HG03064 (cell line): ENCODE measurements around the gene GGTA1.
"Not testable (repeated sequence)": the region's sequence is repeated elsewhere in the genome, so short reads cannot be mapped to it uniquely, and the experiment has no call there.

ENCODE experiments used
- ATAC-seq: cut with Tn5 transposase; IDR thresholded peaks from one replicate; pipeline ENCODE4 v1.9.1; 2021; ENCODE audit warnings: low read depth; ENCODE audit not compliant: unreplicated experiment

The GGTA1 gene

DNA sequence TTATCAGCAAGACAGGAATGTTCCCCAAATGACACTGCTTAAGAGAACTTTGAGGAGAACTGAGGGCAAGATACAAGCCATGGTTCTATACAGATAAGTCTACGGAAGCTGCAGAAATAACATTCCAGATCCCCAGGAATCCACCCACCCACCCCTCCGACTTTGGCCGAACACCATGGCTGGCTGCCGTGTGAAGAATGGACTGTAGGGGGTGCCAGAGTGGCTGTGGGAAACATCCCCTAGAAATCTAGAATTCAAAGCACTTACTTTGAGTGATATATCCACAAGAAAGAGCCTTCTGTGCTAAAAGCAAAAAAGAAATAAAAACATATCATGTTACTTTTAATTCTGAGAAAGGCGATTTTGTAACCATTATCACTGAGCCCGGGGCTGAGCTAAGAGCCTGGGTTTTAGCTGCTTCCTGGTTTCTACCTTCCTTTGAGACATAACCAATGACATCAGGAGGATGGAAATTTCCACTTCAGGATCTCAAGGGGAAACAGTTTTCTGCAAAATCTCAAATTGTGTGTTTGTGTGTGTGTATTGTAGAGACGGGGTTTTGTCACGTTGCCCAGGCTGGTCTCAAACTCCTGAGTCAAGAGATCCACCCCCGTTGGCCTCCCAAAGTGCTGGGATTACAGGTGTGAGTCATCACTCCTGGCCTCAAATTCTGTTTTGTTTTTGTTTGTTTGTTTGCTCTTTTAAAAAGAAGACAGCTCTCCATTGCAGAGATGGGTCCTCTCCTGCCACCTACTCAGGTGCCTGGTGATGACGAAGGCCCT is 36.4 kb downstream of the GGTA1 start:
- ATAC-seq = no peak

DNA sequence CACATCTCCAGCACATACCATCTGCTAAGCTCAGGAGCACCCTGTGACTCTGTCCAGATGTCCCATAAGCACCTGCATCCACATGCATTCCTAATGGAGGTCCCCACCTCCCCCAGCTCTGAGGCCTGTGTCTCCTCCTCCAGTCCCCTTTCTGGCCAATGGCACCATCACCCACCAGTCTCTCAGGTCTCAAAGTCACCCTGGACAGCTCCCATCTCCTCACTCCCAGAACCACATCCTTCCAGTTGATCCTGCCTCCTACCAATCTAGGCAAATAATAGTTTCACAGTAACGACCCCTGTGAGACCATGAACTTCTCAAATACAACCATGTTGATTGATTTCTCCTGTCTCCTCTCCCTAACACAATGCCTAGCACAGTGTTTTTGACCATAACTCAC is 40.1 kb downstream of the GGTA1 start:
- ATAC-seq = no peak

DNA sequence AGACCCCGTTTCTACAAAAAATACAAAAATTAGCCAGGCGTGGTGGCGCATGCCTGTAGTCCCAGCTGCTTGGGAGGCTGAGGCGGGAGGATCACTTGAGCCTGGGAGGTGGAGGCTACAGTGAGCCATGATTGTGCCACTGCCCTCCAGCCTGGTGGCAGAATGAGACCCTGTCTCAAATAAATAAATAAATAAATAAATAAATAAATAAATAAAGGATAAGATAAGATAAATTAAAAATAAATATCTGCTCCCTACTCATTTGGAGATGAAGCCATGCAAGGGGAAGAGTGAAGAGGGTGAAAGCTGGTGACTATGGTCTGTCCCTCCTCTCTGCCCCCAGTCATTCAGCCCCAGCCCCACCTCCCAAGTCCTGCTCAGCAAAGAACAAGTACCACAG is 41.2 kb downstream of the GGTA1 start:
- not testable (repeated sequence) for ATAC-seq

DNA sequence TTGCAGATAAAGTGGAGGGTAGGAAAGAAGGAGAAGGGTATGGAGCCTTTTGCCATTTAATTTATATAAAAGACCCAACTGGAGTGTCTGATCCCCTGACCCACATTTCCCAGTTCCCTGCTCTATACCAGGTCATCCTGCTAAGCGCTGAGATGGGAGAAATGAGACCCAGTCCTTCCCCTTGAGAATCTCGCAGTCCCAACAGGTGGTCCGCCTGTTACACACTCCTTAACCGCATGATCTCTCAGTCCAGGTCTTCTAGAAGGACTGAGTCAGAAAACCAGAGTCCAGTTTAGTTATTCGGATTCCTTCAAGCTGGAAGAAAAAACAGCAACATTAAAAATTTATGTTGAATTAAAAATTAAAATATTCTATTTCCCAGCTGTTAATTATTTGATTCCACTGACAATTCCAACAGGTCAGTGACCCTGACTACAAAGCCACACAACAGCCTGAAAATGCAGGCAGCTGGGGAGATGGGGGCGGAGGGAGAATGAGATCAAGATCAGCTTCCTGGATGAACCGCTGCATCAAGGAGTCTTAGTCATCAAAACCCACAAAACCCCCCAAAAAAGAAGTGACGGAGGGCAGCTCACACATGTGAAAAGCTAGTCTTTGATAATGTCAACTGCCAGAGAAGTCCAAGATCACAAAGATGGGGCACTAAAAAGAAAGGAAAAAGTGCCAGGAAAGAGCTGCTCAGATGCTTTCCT is 44.0 kb downstream of the GGTA1 start:
- no peak for ATAC-seq

DNA sequence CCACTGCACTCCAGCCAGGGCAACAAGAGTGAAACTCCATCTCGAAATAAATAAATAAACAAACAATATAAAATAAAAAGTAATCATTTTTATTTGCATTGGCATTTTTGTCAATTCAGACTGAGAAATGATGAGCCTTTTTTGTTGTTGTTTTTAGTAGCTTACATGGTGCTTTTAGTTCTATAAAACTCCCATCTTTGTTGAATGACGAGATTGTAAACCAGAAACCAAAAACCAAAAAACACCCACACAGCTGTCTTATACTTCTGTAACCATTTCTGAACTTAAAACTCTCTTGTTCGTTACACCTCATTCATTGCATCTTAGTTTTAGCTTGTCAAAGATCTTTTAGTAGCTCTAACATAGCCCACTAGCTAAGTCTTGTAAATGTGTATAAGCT is 44.7 kb downstream of the GGTA1 start:
- ATAC-seq = no peak

DNA sequence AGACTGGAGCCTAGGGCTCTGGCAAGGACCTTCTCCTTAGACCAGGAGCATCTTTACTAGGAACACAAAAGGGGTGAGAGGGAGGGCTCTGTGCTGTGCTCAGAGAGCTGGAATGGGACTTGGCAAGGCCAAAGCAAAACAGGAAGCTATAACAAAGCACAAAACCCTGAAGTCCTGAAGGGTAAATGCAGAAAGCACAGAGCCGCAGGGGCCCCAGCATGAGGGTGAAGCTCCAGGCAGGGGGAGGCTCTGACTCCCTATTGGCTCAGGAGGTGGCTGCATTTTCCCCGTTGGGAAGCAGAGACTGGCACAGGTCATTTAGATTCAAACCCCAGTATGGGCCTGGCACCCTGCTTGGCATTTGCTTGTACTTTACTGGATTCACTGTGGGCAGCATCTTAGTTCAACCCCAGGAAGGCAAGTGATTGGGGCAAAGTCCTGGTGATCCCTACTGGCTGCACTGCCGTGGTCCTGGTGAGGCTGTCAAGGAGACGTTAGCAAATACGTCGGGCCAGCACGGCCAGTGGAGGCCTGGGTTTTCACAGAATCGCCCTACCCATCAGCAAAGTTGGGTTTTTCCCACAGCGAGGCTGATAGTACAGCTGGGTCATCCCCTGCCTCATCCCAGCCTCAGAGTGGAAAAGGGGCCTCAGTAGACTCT is 46.3 kb downstream of the GGTA1 start:
- ATAC-seq = no peak

DNA sequence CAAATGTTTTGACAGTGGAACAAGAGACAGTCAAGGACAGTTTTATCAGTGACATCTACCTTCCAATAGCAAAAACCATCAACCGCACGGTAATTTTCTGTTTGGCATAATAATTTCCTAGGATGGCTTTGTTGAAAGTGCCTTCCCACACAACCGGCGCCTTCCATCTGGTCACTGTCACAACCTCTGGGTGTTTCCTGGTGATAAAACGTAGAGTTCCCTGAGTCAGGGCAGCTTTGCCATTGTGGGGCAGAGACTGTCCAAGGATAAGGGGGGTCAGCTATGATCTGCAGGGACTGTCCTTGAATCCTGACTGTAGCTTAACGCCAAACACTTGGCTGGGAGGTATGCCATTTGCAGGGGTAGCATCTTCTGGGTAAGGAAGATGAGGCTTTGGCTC is 47.6 kb downstream of the GGTA1 start:
- ATAC-seq = no peak

DNA sequence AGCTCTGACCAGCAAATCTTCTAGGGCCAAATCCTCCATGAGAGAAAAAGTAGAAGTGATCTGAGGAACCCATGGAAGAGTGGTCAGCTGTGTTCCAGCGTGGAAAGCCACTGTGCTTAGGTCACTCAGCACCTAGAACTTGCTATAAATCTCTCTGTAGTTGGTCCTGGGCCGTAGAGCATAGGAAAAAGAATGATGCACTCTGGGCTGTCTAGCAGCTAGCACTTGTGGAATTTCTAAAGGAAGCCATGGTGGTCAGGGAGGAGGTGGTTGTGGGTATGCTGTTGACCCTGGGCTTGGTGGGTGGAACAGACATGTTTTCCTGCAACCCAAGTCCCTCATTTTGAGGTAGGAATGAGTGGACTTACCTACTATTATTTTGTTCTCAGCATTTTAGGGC is 48.1 kb downstream of the GGTA1 start:
- ATAC-seq = no peak

DNA sequence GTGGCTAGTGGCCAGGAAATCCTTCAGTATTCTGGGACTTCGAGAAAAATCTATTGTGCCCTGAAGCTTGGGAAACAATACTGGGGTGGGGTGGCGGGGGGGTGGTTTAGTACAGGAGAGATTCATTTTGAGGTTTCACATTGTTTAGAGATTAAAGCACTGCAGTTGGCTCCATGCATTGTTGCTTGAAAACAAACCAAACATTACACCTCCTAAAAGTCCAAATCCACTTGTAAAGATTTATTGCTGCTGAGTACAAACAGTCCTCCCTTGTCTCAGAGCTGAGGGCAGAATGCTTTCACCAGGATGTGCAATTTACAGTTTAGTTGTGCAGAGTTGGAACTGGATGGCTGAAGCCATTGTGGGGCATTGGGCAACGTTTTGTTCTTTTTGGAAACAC is 49.4 kb downstream of the GGTA1 start:
- ATAC-seq = no peak

DNA sequence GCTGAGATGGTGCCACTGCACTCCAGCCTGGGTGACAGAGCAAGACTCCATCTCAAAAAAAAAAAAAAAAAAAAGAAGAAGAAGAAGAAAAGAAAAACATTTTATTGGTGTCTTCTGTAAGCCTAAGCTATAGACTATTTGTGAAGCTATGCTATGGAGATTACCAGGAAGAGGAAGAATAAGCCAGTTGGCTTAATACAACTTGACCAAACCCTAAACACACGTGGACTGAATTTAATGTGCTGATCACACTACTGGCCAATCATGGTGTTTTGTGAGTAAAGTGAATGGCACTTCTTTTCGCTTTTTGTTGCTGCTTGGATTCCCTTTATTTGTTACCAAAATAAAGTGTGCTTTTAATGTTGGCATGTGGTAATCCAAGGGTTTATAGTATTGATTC is 49.9 kb downstream of the GGTA1 start:
- ATAC-seq = no peak

DNA sequence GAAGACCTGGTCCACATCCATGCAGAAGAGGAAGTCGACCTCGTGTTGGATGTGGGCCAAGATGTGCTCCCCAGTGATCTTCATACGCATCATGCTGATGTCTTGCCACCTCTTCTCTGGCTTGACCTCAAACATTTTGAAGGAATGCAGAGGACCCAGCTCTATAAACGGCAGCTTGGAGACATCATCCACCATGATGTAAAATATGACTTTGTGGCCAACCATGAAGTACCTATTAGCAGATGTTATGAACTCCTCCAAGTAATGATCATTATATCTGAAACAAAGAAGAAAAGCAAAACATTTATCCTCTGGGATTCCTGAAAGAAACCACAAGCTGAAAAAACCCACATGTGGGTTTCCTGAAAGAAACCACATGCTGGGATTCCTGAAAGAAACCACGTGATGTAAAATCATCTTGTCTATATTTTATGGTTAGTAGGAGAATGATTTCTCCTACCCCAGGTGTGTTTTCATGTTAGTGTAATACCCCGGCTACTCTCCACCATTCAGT is 52.3 kb downstream of the GGTA1 start:
- ATAC-seq = no peak

DNA sequence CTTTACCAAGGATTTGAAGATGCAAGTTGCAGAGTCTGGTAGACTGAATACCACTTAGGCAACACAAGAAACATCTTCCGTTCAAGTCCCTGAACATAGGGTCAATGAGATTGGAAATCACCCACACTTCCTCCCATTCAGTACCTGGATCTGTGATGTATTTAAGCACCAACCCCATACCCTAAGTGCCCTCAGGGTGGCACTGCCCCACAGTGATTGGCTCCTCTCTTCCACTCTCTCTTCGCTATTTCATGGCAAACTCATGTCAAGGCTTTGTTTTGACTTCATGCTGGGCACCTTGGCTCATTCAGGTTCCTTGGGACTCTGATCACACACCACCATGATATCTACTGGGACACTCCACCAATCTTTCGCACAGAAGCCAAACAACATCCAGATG is 53.7 kb downstream of the GGTA1 start:
- ATAC-seq = no peak

DNA sequence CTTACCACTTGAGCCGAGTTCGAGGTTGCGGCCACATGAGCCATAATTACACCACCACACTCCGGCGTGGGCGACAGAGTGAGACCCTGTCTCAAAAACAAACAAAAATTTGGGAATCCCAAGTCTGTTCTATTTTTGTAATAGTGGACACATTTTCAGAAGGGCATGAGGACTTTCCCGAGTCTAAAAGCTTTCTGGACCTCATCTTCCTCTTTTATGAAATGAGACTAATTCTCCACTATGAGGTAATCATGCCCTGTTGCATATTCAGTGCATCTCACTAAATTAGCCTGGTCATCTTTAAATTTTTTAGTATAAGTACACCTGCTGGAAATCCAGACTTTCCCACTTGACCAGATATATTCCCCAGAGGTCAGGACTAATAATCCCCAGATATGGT is 55.7 kb downstream of the GGTA1 start:
- ATAC-seq = no peak

DNA sequence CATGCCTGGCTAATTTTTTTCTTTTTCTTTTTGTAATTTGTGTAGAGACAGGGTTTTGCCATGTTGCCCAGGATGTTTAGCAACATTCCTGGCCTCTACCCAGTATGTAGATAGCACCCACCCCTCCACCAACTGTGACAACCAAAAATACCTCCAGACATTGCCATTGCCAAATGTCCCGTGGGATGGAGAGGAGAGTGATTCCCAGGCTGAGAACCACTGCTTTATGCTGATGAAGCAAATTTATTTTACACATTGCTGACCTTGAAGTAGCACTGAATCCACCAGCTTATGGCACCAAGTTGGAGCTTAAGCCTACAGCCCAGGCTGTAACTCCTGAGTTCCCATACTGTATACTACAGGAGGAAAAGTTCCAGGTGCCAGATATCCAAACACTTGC is 58.5 kb downstream of the GGTA1 start:
- ATAC-seq = no peak

DNA sequence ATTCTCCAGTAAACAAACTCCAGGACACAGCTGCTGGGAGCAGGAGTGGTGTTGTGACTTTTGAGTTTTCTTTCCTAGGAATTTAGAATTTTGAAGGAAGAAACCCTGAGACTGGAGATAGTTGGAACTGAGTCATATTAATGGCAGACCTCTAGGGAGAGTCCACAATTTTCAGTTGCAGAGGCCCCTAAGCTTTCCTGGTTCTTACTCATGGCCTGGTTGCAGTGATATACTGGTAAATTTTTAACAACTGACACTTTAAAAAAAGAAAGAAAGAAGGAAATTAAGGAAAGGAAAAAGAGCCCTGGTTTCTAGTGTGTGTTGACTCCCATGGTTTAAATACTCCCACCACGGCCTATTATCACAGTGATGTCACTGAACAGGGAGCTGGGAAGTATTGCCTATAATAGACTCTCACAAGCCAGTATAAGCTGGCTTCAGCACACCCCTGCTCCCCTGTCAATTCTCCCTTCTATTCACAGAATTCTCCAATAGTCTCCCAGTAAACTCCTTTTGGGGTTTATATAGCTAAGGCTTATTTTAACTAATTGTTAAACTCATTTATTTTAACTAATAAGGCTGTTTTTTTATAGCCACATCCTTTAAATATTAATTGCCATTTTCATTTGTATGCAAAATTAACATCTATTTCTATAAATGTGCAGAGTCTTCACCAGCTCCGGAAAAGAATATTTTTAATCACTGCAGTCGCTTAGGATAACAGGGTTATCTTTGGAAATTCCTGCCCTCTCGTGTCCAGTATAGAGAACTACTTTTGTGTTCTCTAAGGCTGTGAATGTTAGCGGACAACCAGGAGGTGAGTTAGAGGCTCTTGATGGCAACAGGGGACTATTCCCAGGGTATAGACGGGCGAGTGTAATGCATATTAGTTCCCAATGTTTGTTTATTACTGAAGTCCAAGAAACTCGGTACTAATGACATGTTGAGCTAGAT is 59.7 kb downstream of the GGTA1 start:
- no peak for ATAC-seq

DNA sequence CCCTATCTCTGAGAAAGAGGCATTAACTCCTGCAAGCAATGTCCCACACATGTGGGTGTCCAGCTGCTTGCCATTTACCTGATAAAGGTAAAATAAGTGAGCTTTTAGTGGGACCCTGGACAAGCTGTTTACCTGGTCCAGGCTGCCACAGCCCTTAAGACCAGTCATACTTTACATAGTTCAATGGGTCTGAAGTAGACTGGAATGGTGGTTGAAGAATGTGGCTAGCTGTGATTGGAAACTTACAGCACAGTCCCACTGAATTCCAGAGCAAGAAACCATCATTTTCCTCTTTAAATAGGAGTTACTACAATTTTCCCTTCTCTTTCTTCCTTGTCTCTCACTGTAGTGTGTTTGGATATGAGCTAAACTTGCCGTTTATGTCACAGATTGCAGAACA is 60.6 kb downstream of the GGTA1 start:
- no peak for ATAC-seq

DNA sequence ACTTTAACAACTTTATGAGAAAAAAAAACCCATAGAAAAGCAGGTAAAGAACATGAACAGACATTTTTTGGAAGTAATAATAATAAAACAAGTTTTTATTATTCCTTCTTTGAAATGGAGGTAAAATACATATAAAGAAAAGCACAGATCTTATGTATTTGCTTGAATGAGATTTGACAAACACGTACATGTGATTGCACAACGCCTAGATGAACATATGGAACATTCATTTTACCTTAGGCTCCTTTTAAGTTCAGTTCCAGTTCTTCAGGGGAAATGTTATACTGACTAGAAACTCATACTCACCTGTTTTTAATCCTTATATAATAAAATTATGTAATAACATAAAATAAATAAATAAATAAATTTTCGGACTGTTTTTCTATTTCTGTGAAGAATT is 61.8 kb downstream of the GGTA1 start:
- ATAC-seq = no peak

DNA sequence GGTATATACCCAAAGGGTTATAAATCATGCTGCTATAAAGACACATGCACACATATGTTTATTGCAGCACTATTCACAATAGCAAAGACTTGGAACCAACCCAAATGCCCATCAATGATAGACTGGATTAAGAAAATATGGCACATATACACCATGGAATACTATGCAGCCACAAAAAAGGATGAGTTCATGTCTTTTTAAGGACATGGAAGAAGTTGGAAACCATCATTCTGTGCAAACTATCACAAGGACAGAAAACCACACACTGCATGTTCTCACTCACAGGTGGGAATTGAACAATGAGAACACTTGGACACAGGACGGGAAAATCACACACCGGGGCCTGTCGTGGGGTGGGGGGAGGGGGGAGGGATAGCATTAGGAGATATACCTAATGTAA is 62.6 kb downstream of the GGTA1 start:
- not testable (repeated sequence) for ATAC-seq

DNA sequence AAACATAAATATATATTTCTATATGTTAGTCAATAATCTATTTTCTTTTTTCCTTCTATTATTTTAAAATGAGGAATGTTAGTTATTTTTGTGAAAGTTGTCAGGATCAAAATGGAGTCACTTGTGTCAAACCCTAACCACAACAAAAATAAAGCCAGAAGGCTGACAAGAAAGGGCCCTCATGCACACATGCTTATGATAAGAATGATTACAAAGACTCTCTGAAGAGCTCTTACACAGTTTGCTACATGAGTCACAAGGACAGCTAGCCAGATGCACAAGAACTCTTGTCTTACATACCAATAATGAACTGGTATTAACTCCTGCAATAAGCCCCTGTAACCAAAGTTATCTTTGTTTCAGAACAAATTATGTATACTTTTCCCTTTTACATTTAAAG is 64.7 kb downstream of the GGTA1 start:
- no peak for ATAC-seq

DNA sequence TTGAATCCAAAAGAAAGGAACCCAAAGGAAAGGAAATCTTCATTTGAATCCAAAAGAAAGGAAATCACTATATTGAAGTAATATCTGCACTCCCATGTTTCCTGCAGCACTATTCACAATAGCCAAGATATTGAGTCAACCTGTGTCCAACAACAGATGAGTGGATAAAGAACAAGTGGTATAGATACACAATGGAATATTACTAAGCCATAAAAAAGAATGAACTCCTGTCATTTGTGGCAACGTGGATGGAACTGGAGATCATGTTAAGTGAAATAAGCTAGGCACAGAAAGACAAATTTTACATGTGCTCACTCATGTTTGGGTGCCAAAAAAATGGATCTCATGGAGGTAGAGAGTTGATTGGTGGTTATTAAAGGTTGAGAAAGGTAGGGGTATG is 71.7 kb downstream of the GGTA1 start:
- ATAC-seq = no peak
